ENCODE results near the gene UBE2Z. TPM values are rescaled to one million over a fixed set of nuclear protein-coding genes. Genes with fewer than 3 reads are reported as not detected.
A peak's percentile ranks its signal among the peaks of the same experiment; 100 is the strongest.

UBE2Z gene
- total RNA-seq, 3 donors from 2014 or later: 92.7 to 103 (median 94.3) TPM

DNA sequence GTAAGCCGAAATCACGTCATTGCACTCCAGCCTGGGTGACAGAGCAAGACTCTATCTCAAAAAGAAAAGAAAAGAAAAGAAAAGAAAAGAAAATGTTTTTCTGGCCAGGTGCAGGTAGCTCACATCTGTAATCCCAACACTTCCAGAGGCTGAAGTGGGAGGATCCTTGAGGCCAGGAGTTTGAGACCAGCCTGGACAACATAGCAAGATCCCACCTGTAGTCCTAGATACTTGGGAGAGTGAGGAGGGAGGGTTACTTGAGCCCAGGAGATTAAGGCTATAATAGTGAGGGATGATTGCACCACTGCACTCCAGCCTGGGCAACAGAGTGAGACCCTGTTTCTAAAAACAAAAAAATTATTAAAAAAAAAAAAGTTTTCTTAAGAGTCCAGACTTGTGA is 18.1 kb upstream of the UBE2Z start:
- no peak overlapping the region for H3K4me3 Mint-ChIP-seq
- peaks cover 6% of the 10 kb centered on the region for H3K36me3 Mint-ChIP-seq (ENCODE audit: insufficient read depth)
- ATAC-seq (no peak), DNase-seq (no peak)
- peaks cover 24% of the 10 kb centered on the region for H3K4me1 Mint-ChIP-seq (ENCODE audit: low read depth)
- H3K27me3 Mint-ChIP-seq (ENCODE audit: low read depth): no peaks in the 10 kb centered on the region
- no peaks in the 10 kb centered on the region for H3K9me3 Mint-ChIP-seq

DNA sequence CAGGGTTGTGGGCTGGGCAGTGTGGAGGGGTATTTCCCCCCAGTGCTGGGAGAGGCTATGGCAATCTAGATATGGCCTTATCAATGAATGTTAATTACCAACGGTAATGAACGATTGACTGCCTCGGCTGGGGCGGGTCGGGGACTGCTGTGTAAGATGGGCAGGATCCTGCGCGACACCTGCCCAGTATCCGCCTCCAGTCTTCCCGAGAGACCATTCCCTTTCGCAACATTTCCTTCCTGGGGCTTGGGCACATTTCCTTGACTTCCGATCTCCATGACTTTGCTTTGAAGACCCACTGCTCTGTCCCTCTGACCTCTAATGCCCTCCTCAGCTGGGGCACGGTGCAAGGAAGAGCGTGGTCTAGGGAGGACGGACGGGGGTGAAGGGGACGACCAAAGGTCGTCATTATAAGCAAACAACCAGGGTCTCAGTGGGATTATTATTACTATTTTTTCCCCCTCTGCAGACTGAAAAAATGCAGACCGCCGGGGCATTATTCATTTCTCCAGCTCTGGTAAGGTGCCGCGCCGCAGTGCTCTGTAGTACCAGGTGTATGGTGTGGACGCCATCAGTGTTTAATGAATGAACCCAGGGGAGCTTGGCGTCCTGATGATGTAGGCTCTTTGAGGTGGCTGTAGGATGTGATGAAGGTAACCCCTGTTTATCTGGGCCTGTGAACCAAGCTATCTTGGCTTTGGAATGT is 15.1 kb upstream of the UBE2Z start:
- peaks cover 19% of the 10 kb centered on the region for H3K36me3 Mint-ChIP-seq (ENCODE audit: insufficient read depth)
- DNase-seq: no peak

DNA sequence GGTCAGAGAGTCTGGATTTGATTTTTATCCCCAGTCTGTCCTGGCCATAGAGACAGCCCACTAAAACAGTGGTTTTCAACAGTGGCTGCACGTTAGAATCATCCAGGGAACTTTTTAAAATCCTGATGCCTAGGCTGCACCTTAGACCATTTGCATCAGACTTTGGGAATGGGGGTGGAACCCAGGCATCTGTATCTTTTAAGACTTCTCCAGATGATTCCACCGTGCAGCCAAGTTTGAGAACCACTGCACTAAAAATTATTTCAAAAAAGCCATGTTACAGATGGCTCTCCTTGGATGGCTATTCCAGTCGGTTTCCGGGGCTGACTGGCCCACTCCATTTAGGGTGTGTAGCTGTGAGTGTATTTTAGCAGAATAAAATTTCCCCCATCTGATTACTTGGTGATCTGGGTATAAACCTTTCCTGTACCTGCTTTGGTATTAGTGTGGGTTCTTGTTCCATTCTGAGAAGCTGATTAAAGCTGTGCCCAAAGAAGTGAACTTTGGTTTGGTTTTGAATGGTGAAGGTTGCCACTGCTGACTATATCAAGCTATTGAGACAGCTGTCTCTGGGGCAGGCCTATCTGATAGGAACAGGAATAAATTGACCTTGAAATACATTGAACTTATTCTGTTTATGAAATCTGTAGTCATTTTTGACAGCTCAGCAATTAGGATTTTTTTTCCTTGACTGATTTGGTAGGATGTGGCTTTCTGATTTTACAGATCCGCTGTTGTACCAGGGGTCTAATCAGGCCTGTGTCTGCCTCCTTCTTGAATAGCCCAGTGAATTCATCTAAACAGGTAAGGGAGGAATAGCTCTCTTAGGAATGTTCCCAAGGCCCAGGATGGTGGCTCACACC is 14.3 kb upstream of the UBE2Z start:
- Mint-ChIP-seq H3K4me1 (ENCODE audit: low read depth) (peaks cover 24% of the 10 kb centered on the region), H3K36me3 (ENCODE audit: insufficient read depth) (peaks cover 21% of the 10 kb centered on the region), H3K4me3 (peak overlapping the region; percentile 99), H3K27me3 (ENCODE audit: low read depth) (no peaks in the 10 kb centered on the region), H3K9me3 (no peaks in the 10 kb centered on the region)
- no peak for ATAC-seq
- DNase-seq: no peak

More for the DNA sequence above, 15.1 kb upstream of the UBE2Z start:
- no peaks in the 10 kb centered on the region for H3K9me3 Mint-ChIP-seq
- peak overlapping the region; percentile 99 for H3K4me3 Mint-ChIP-seq
- H3K4me1 Mint-ChIP-seq (ENCODE audit: low read depth): peaks cover 24% of the 10 kb centered on the region
- ATAC-seq: no peak
- H3K27me3 Mint-ChIP-seq (ENCODE audit: low read depth): no peaks in the 10 kb centered on the region

DNA sequence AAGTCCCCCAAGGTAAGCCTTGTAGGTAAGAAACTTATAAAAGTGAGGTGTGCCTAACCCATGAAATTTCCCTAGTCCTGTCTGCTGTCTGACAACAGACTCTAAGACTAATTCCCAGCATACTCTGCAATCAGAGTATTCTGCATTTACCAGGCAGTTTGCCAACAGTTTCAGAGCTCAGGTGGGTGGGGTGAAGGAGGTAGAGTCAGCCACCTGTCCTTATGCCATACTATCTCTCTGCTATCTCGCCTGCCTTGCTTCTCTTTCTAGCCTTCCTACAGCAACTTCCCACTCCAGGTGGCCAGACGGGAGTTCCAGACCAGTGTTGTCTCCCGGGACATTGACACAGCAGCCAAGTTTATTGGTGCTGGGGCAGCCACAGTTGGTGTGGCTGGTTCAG is 13.3 kb upstream of the UBE2Z start:
- DNase-seq: no peak
- Mint-ChIP-seq H3K27me3 (ENCODE audit: low read depth) (no peaks in the 10 kb centered on the region), H3K9me3 (no peaks in the 10 kb centered on the region), H3K4me1 (ENCODE audit: low read depth) (peaks cover 24% of the 10 kb centered on the region), H3K36me3 (ENCODE audit: insufficient read depth) (peaks cover 21% of the 10 kb centered on the region), H3K4me3 (no peak overlapping the region)
- no peak for ATAC-seq

DNA sequence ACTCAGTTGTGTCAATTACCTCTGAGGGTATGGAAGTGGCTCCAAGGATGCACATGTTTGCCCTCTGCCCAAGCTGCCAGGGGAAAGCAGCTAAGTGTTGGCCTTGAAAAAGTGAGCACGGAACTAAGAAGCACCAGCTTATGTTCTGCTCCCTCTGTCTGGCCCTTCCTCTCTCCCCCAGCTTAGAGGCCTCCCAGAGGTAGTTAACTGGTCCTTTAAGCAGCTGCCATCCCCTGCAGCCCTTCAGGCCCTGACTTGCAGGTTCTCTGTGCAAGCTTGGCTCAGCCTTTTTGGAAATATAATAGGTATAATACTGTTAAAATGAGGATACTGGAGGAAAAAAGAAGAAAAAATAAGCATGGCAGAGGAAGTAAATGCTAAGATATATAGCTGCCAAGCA is 7.0 kb upstream of the UBE2Z start:
- Mint-ChIP-seq H3K9me3 (no peaks in the 10 kb centered on the region), H3K4me3 (no peak overlapping the region), H3K36me3 (ENCODE audit: insufficient read depth) (peaks cover 7% of the 10 kb centered on the region)

DNA sequence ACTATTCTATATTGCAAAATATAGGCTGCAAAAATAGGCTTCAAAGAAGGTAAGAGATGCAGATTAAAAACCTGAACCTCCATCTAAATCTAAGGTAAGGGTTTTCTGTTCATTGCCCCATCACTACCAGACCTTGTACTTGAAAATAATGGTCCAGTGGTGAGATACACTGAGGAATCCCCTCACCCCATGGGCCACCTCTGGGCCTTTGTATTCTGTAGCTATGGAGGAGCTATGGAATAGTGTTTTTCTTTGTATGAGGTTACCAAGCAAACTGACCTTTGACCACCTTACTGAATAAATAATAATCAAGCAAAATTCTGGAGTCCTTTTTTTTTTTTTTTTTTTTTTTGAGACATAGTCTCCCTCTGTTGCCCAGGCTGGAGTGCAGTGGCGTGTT is 4.8 kb upstream of the UBE2Z start:
- Mint-ChIP-seq H3K9me3 (no peaks in the 10 kb centered on the region), H3K4me3 (no peak overlapping the region), H3K4me1 (ENCODE audit: low read depth) (peaks cover 5% of the 10 kb centered on the region), H3K36me3 (ENCODE audit: insufficient read depth) (no peaks in the 10 kb centered on the region), H3K27me3 (ENCODE audit: low read depth) (no peaks in the 10 kb centered on the region)
- ATAC-seq: no peak
- DNase-seq: no peak

More for the DNA sequence above, 7.0 kb upstream of the UBE2Z start:
- no peak for ATAC-seq
- Mint-ChIP-seq H3K4me1 (ENCODE audit: low read depth) (no peaks in the 10 kb centered on the region), H3K27me3 (ENCODE audit: low read depth) (no peaks in the 10 kb centered on the region)
- DNase-seq: no peak

DNA sequence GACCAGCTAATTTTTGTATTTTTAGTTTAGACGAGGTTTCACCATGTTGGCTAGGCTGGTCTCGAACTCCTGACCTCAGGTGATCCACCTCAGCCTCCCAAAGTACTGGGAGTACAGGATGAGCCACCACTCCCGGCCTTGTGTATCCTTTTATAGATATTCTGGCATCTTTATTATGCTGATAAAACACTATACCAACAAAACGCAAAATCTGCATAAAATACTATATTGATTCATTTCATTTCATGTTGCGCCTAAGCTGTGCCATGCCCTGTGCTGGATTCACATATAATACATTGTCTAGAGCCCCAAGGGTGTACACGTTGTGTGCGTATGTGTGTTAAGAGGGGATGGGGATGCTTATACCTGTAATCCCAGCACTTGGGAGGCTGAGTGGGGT is 3.8 kb upstream of the UBE2Z start:
- H3K4me3 Mint-ChIP-seq: no peak overlapping the region
- peaks cover 7% of the 10 kb centered on the region for H3K4me1 Mint-ChIP-seq (ENCODE audit: low read depth)
- H3K27me3 Mint-ChIP-seq (ENCODE audit: low read depth): no peaks in the 10 kb centered on the region
- DNase-seq (no peak), ATAC-seq (no peak)
- H3K36me3 Mint-ChIP-seq (ENCODE audit: insufficient read depth): peaks cover 3% of the 10 kb centered on the region
- H3K9me3 Mint-ChIP-seq: no peaks in the 10 kb centered on the region

DNA sequence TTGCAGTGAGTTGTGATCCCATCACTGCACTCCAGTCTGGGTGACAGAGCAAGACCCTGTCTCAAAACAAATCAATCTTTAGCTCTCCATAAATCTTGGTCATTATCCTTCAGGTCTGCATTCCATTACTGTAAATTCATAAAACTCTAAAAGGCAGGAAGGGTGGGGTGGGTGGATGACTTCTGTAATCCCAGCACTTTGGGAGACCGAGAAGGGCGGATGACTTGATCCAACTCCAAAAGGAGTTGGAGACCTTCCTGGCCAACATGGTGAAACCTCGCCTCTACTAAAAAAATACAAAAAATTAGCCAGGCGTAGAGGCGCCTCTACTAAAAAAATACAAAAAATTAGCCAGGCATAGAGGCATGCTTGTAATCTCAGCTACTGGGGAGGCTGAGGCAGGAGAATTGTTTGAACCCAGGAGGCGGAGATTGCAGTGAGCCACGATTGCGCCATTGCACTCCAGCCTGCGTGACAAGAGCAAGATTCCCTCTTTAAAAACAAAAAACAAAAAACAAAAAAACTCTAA is 2.2 kb upstream of the UBE2Z start:
- H3K9me3 Mint-ChIP-seq: no peaks in the 10 kb centered on the region
- H3K4me3 Mint-ChIP-seq: peak overlapping the region; percentile 11
- no peaks in the 10 kb centered on the region for H3K27me3 Mint-ChIP-seq (ENCODE audit: low read depth)
- no peak for DNase-seq
- H3K4me1 Mint-ChIP-seq (ENCODE audit: low read depth): peaks cover 23% of the 10 kb centered on the region
- peaks cover 12% of the 10 kb centered on the region for H3K36me3 Mint-ChIP-seq (ENCODE audit: insufficient read depth)
- ATAC-seq: no peak

DNA sequence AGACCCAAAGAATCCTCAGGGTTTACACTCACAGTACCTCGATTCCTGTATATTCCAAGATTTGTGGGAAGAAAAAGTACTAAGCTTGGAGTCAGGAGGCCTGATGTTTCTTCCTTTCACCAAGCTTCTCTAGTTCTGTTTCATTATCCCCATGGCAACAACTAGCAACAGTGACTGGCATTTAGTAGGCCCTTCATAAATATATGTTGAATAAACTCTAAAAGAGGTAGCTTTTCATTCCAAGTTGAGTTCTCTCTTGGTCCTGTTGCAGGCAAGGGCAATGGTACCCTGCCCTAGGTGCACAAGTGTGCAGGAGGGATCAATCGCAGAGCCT is 527 bp upstream of the UBE2Z start:
- ATAC-seq (peak in 1 of 2 donors; percentile 10), DNase-seq (no peak)
- Mint-ChIP-seq H3K27me3 (ENCODE audit: low read depth) (no peaks in the 10 kb centered on the region), H3K4me3 (peak overlapping the region; percentile 98), H3K36me3 (ENCODE audit: insufficient read depth) (peaks cover 27% of the 10 kb centered on the region), H3K4me1 (ENCODE audit: low read depth) (peaks cover 40% of the 10 kb centered on the region), H3K9me3 (no peaks in the 10 kb centered on the region)

DNA sequence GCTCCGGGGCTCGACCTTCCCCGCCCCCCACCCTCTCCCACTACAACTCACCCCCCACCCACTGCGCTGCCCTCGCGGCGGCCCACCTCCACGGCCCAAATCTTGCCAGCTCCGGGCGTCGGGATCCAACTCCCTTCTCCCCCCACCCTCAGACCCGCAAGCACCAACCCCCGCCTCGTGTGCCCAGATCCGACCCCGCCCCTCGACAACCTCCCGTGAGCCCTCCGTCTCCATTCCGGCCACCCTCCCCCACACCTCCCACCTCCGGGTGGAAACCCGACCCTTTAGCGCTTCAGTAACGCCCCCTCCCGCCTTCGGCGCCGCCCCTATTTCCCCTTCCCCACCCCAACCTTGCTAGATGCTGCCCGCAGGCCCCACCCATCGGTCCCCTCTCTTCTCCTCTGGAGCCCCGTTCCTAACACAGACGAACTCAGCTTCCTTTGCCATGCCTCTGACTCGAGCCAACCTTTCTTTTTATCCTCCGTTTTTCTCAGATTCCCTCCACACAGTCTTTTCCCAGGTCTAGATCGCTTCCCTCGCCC is 717 bp downstream of the UBE2Z start:
- peak overlapping the region; percentile 98 for H3K4me3 Mint-ChIP-seq
- peaks cover 36% of the 10 kb centered on the region for H3K36me3 Mint-ChIP-seq (ENCODE audit: insufficient read depth)
- H3K4me1 Mint-ChIP-seq (ENCODE audit: low read depth): peaks cover 52% of the 10 kb centered on the region
- ATAC-seq (peak; percentile 61 to 63), DNase-seq (peak; percentile 90)
- H3K27me3 Mint-ChIP-seq (ENCODE audit: low read depth): no peaks in the 10 kb centered on the region
- H3K9me3 Mint-ChIP-seq: no peaks in the 10 kb centered on the region

DNA sequence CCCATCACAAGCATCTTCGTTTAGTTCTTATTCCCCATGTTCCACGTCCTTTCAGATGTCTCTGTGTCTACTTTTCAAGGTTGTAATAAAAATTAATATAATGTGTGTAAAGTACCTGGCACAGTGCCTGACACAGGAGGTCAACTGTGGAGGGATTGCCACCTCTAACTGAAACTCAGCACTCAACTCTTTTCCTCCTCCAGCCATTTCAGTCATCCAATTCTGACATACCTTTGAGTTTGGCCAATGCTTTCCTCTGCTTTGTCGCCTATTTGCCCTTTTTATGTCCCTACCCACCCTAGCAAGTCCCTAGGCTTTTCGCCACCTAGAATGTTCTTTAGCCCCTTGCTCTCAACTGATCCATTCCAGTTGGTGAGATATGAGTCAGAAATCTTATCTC is 1.6 kb downstream of the UBE2Z start:
- peak overlapping the region; percentile 98 for H3K4me3 Mint-ChIP-seq
- DNase-seq: no peak
- no peaks in the 10 kb centered on the region for H3K9me3 Mint-ChIP-seq
- peaks cover 43% of the 10 kb centered on the region for H3K36me3 Mint-ChIP-seq (ENCODE audit: insufficient read depth)
- ATAC-seq: no peak
- H3K27me3 Mint-ChIP-seq (ENCODE audit: low read depth): no peaks in the 10 kb centered on the region
- H3K4me1 Mint-ChIP-seq (ENCODE audit: low read depth): peaks cover 61% of the 10 kb centered on the region

DNA sequence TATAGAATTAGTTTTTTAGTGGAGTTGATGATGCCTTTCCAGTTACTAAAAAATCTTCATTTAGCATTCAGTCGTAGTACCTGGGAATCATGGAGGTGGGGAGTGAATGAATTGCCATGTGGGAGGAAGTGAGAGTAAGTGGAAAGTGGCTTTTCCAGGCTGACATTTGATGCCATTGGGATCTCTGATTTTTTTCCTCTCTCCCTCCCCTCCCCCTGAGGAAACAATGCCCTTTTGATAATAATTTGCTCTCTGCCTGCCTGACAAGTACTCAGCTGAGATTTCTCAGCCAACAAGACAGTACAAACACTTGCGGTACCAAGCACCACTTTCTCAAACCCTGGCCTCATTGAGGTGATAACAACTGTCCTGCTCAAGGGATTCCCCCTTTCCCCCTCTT is 2.2 kb downstream of the UBE2Z start:
- H3K4me3 Mint-ChIP-seq: peak overlapping the region; percentile 98
- DNase-seq (no peak), ATAC-seq (no peak)
- no peaks in the 10 kb centered on the region for H3K27me3 Mint-ChIP-seq (ENCODE audit: low read depth)
- H3K4me1 Mint-ChIP-seq (ENCODE audit: low read depth): peaks cover 67% of the 10 kb centered on the region
- peaks cover 43% of the 10 kb centered on the region for H3K36me3 Mint-ChIP-seq (ENCODE audit: insufficient read depth)
- H3K9me3 Mint-ChIP-seq: no peaks in the 10 kb centered on the region

DNA sequence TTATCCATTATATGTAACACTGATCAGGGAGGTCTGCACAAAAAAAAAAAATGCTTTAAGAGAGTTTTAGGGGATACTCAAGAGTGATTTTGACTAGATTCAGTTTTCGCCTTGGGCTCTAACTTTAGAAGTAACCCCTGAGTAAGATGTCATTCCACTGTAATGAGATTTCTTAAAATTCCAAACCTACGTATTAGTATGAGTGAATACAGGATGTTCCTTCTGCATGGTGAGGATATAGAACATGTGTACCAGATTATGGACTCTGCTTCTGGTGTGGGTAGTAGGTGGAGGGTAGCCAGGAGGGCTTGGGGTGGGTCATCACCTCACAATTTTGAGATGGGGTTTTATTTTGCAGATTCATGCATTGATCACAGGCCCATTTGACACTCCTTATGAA is 4.3 kb downstream of the UBE2Z start:
- DNase-seq (no peak), ATAC-seq (no peak)
- no peak overlapping the region for H3K4me3 Mint-ChIP-seq
- H3K27me3 Mint-ChIP-seq (ENCODE audit: low read depth): no peaks in the 10 kb centered on the region
- peaks cover 77% of the 10 kb centered on the region for H3K4me1 Mint-ChIP-seq (ENCODE audit: low read depth)
- H3K9me3 Mint-ChIP-seq: no peaks in the 10 kb centered on the region
- peaks cover 48% of the 10 kb centered on the region for H3K36me3 Mint-ChIP-seq (ENCODE audit: insufficient read depth)

DNA sequence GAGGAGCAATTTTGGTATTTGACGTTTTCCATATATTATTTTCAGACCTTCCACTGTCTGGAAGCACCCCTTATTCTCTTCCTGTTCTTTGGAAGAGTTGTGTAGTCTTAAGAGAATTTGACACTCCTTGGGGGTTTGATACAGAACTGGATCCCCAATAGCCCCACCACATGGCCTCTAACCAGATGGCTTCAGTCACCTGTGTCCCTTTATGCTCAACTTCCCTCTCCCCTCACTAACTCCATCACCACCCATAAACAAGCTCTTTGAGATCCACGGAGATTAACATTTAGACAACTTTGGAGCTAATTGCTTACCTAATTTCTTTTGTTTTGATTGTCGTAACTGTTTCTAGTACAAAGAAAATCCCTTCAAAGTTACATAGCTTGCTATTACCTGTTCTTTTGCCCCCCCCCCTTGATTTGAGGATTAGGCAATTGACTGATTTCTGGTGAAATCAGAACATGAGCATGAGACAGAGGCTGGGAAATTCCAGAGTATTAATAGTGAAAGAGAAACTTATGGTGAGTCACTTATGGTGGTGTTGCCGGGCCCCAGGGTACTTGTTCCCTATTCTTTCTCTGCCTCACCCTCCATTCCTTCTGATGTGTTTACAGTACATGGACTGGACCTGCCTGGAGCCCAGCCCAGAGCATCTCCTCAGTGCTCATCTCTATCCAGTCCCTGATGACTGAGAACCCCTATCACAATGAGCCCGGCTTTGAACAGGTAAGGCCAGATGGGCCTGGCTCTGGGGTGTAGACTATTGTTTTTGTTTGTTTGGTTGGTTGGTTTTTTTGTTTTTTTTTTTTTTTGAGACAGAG is 7.5 kb downstream of the UBE2Z start:
- Mint-ChIP-seq H3K9me3 (no peaks in the 10 kb centered on the region), H3K4me3 (peak overlapping the region; percentile 75), H3K27me3 (ENCODE audit: low read depth) (no peaks in the 10 kb centered on the region), H3K36me3 (ENCODE audit: insufficient read depth) (peaks cover 40% of the 10 kb centered on the region), H3K4me1 (ENCODE audit: low read depth) (peaks cover 60% of the 10 kb centered on the region)
- ATAC-seq (peak; percentile 98 to 99), DNase-seq (peak; percentile 45)

Data from activated T-cell treated with anti-CD3 and anti-CD28 coated beads, Interleukin-2, amount 50 U/mL, for 4 hours (primary cell).